Epithelial cell of proximal tubule (primary cell): ENCODE data around the gene KATNAL1. TPM values are rescaled to one million over a fixed set of nuclear protein-coding genes. Genes with fewer than 3 reads are reported as not detected.

ENCODE experiments used
- DNase-seq: peaks from one replicate; pipeline ENCODE4 v3.0.0-alpha.2; 2011; ENCODE audit warnings: low read depth
- H3K4me3 ChIP-seq: 2 replicates; pipeline ENCODE4 v1.5.1; 2011; ENCODE audit warnings: low read depth, mild to moderate bottlenecking, low read length
- CTCF ChIP-seq: conservative IDR thresholded peaks from 2 replicates; pipeline ENCODE4 v1.5.1; 2012; ENCODE audit warnings: low read depth, mild to moderate bottlenecking, low read length
- total RNA-seq: library from RNA; depleted of rRNA; stranded (reverse); fragments of >200 nt; gene quantifications from 2 replicates; pipeline ENCODE4 v1.2.3, GENCODE V29; 2015

KATNAL1 gene
- total RNA-seq, 1 donor from 2014 or later, result 14.5 TPM

- no peak for TF ChIP-seq CTCF
- H3K4me3 ChIP-seq, result no peak overlapping the region
- no peak for DNase-seq
Measured at GRCh38 chr13:30194906-30195305, 112.4 kb downstream of the KATNAL1 start.

GRCh38 chr13:30193279-30194234, 113.8 kb downstream of the KATNAL1 start:
- TF ChIP-seq CTCF, result no peak
- no peak overlapping the region for H3K4me3 ChIP-seq
- DNase-seq, result no peak

GRCh38 chr13:30192320-30193093, 114.8 kb downstream of the KATNAL1 start:
- no peak overlapping the region for H3K4me3 ChIP-seq
- no peak for TF ChIP-seq CTCF
- no peak for DNase-seq

- no peak overlapping the region for H3K4me3 ChIP-seq
- no peak for TF ChIP-seq CTCF
- DNase-seq, result no peak
Measured at GRCh38 chr13:30191491-30192100, 115.8 kb downstream of the KATNAL1 start.

- no peak for DNase-seq
Measured at GRCh38 chr13:30186634-30187415, 120.5 kb downstream of the KATNAL1 start.

More at GRCh38 chr13:30186634-30187415, 120.5 kb downstream of the KATNAL1 start:
- no peak overlapping the region for H3K4me3 ChIP-seq
- no peak for TF ChIP-seq CTCF
